ENCODE data around the gene WDR7.

DNA sequence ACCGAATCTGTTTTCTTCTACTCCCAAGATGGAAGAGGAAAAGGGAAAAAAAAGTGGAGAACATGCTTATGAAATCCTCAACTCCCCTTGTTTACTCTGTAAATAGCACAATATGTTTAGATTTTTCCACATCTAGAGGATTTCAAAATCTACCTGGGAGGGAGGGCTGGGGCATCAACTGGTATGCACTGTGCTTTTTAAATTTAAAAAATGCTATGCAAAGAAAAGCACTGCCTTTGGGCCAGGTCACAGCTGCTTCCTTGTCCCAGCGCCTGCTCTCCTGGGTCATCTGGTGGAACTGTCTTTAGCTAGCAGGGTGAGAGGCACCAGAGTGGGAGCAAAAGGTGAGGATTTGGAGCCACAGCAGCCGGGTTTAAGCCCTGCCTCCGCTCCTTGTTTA lies 407.6 kb downstream of the WDR7 start:
- TF ChIP-seq POLR2AphosphoS5 (IDR thresholded peaks at IDR 0.05), result no peak
- TF ChIP-seq, protein P1, sequence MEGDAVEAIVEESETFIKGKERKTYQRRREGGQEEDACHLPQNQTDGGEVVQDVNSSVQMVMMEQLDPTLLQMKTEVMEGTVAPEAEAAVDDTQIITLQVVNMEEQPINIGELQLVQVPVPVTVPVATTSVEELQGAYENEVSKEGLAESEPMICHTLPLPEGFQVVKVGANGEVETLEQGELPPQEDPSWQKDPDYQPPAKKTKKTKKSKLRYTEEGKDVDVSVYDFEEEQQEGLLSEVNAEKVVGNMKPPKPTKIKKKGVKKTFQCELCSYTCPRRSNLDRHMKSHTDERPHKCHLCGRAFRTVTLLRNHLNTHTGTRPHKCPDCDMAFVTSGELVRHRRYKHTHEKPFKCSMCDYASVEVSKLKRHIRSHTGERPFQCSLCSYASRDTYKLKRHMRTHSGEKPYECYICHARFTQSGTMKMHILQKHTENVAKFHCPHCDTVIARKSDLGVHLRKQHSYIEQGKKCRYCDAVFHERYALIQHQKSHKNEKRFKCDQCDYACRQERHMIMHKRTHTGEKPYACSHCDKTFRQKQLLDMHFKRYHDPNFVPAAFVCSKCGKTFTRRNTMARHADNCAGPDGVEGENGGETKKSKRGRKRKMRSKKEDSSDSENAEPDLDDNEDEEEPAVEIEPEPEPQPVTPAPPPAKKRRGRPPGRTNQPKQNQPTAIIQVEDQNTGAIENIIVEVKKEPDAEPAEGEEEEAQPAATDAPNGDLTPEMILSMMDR (IDR thresholded peaks at IDR 0.05), result no peak
